Measurements from ENCODE around the gene LMAN2L. TPM values are rescaled to one million over a fixed set of nuclear protein-coding genes. Genes with fewer than 3 reads are reported as not detected.
A peak's percentile ranks its signal among the peaks of the same experiment; 100 is the strongest.

Gene LMAN2L
- total and polyA plus RNA-seq, 2 of the 8 experiments (the other 6 are each of a cell fraction or from before 2014, with no cell fraction given) = 14.3 to 17.6 TPM

DNA sequence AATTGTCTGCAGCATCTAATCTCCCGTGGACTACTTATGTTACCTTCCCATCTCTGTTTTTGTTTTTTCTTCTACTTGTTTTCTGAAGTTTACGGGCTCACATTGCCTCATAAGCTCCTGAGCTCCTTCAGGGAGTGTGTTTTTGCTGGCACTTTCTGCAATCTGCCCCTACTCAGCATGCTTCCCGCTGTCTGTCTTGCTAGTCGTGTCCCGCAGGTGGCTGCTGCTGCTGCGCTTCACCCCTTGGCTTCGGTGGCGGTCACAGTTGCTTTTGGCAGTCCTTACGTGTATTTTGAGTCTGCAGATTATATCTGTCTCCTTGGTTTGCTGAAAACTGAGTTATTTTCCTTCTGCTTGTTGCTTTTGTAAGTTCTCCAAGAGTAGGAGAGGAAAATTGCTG is 60.0 kb downstream of the LMAN2L start:
- Histone ChIP-seq H3K4me2 (ENCODE audit: insufficient read depth in 1 of 2, low read depth in 2 of 2, low read length in 2 of 2) (no peak overlapping the region), H3K18ac (ENCODE audit: extremely low read depth, low read length) (no peak overlapping the region), H3K4me3 (ENCODE audit: extremely low read depth in 1 of 4, insufficient read depth in 2 of 4, low read depth in 3 of 4, low read length in 4 of 4) (no peak overlapping the region), H3K79me2 (ENCODE audit: control insufficient read depth in 1 of 2, insufficient read depth in 2 of 2, low read length in 2 of 2) (no peaks in the 10 kb centered on the region), H2BK12ac (ENCODE audit: low read depth, low read length) (no peak overlapping the region), H2BK5ac (ENCODE audit: low read depth, low read length) (no peak overlapping the region), H3K9ac (replicated peaks in 1 of 4; ENCODE audit: extremely low read depth in 1 of 4, low read depth in 3 of 4, low read length in 3 of 4) (no peak overlapping the region), H3K23ac (ENCODE audit: insufficient read length) (no peak overlapping the region), H3K23me2 (ENCODE audit: low read depth, low read length) (no peaks in the 10 kb centered on the region), H4K91ac (replicated peaks; ENCODE audit: insufficient read length, low read length) (peak overlapping the region; percentile 55), H4K8ac (ENCODE audit: extremely low read depth, insufficient read depth, low read length) (no peak overlapping the region), H2BK15ac (ENCODE audit: low read length) (no peak overlapping the region), H2AFZ (ENCODE audit: low read length) (no peak overlapping the region), H3K79me1 (ENCODE audit: low read depth, low read length) (no peaks in the 10 kb centered on the region), H3K14ac (ENCODE audit: insufficient read length) (no peak overlapping the region), H2AK5ac (ENCODE audit: low read depth, low read length) (no peak overlapping the region), H3K56ac (replicated peaks; ENCODE audit: insufficient read length, low read depth, low read length) (no peak overlapping the region), H4K5ac (ENCODE audit: insufficient read length, low read depth, low read length) (no peak overlapping the region), H3K9me3 (ENCODE audit: insufficient read depth in 2 of 2, low read depth in 1 of 2, low read length in 1 of 2) (no peaks in the 10 kb centered on the region), H4K20me1 (replicated peaks in 1 of 2; ENCODE audit: control insufficient read depth in 1 of 2, insufficient read depth in 2 of 2, low read length in 2 of 2) (no peaks in the 10 kb centered on the region), H3K4ac (replicated peaks; ENCODE audit: insufficient read length, low read depth, low read length) (no peak overlapping the region), H3K36me3 (ENCODE audit: control insufficient read depth in 2 of 4, insufficient read depth in 4 of 4, low read length in 3 of 4) (no peaks in the 10 kb centered on the region), H3K4me1 (replicated peaks in 1 of 4; ENCODE audit: control insufficient read depth in 3 of 4, insufficient read depth in 4 of 4, low read length in 3 of 4) (no peaks in the 10 kb centered on the region; a peak in 2 of 7 replicates), H3K27ac (ENCODE audit: low read depth, low read length) (no peak overlapping the region), H2BK120ac (replicated peaks; ENCODE audit: low read depth, low read length) (no peak overlapping the region), H2BK20ac (ENCODE audit: low read length) (no peak overlapping the region), H3K27me3 (replicated peaks in 1 of 4; ENCODE audit: control insufficient read depth in 3 of 4, extremely low read depth in 1 of 4, insufficient read depth in 3 of 4, low read length in 3 of 4) (no peaks in the 10 kb centered on the region)
- TF ChIP-seq NRF1 (IDR thresholded peaks at IDR 0.05; ENCODE audit: low read depth, low read length) (no peak), JUND (IDR thresholded peaks at IDR 0.05; ENCODE audit: low read length) (no peak), SRF (IDR thresholded peaks at IDR 0.05; ENCODE audit: low read depth, low read length) (no peak)
- FAIRE-seq (no peak), DNase-seq (ENCODE audit: low read depth in 1 of 2, low spot score in 2 of 2) (no peak)
- POLR2A ChIA-PET (ENCODE audit: partially characterized antibody) = interaction anchor here (0.6 to 1.5 kb wide), 2 partner anchors 23 to 32 kb away, joined by 3 to 4 read pairs; no protein-coding TSS in a partner anchor
- CTCF ChIA-PET (ENCODE audit: partially characterized antibody) = no interaction called here
- 68% methylated on average over 9 of the region's 9 CpGs; no CpG with 5 or more reads in 1 of the 2 experiments for WGBS, 2 experiments (ENCODE audit: extremely low coverage in 1 of 2, insufficient coverage in 1 of 2, insufficient read length in 1 of 2, insufficient replicate concordance in 2 of 2, low coverage in 1 of 2, low lambda C conversion rate in 2 of 2, missing lambda C conversion rate in 1 of 2)

Data from H1 (cell line).